Chondrocyte (in vitro differentiated cells): ENCODE results near the gene PRKAR2B. TPM values are rescaled to one million over a fixed set of nuclear protein-coding genes. Genes with fewer than 3 reads are reported as not detected.

ENCODE experiments used
- DNase-seq: peaks from one replicate; pipeline ENCODE4 v3.0.0; 2021; ENCODE audit warnings: mixed read lengths, low spot score
- H3K27ac Mint-ChIP-seq: one replicate; pipeline ENCODE4 v1.8.0; 2021; ENCODE audit warnings: mild to moderate bottlenecking, moderate library complexity, mixed read lengths; ENCODE audit not compliant: unreplicated experiment
- H3K27me3 Mint-ChIP-seq: 2 replicates; pipeline ENCODE4 v1.8.0; 2021; ENCODE audit warnings: low read depth, mixed read lengths
- H3K36me3 Mint-ChIP-seq: 2 replicates; pipeline ENCODE4 v1.8.0; 2021; ENCODE audit warnings: low read depth, mixed read lengths
- H3K4me1 Mint-ChIP-seq: 2 replicates; pipeline ENCODE4 v1.8.0; 2021; ENCODE audit warnings: low read depth, mild to moderate bottlenecking, mixed read lengths
- H3K4me3 Mint-ChIP-seq: one replicate; pipeline ENCODE4 v1.8.0; 2021; ENCODE audit warnings: mild to moderate bottlenecking, moderate library complexity, mixed read lengths; ENCODE audit not compliant: unreplicated experiment
- H3K9me3 Mint-ChIP-seq: 2 replicates; pipeline ENCODE4 v1.8.0; 2021; ENCODE audit warnings: low read depth, mixed read lengths
- CTCF ChIP-seq: fragments of 200-600 bp; sonication (generic); IDR thresholded peaks from 2 replicates; pipeline ENCODE4 v1.5.0; 2021; ENCODE audit warnings: antibody characterized with exemption, mild to moderate bottlenecking, moderate library complexity
- total RNA-seq: library from RNA; stranded (reverse); gene quantifications from 3 replicates; pipeline ENCODE4 v1.2.1, GENCODE V29; 2021

PRKAR2B gene
- total RNA-seq, 1 donor from 2014 or later = 0.87 TPM

GRCh38 chr7:107021600-107021999 lies 22.9 kb upstream of the PRKAR2B start:
- Mint-ChIP-seq H3K27ac (no peak overlapping the region), H3K4me3 (no peak overlapping the region), H3K4me1 (no peaks in the 10 kb centered on the region), H3K36me3 (no peaks in the 10 kb centered on the region), H3K9me3 (peaks cover 9% of the 10 kb centered on the region), H3K27me3 (peaks cover 3% of the 10 kb centered on the region)
- DNase-seq = no peak
- no peak for TF ChIP-seq CTCF

DNA sequence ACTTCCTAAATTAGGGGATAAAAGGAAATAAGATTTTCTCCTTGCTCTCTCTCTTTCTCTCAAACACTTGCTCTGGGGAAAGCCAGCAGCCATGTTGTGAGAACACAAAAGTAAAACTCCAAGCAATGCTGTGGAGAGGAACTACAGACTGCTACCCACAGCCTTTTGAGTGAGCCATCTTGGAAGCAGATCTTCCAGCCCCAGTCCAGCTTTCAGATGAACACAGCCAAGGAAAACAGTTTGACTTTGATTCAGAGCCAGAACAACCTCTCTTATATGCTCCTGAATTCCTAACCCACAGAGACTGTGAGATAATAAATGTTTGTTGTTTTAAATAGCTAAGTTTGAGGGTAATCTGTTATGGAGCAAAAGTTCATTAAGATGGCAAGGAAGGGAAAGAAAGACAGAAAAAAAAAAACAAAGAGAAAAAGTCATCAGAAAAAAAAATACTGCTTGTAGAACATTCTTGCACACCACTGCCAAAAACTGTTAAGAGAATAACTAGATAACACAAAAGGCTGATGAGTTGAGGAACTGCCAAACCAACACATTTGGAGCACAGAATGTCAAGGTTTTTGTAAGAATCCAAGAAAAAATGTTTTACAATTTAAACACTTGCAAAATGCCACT lies 20.9 kb upstream of the PRKAR2B start:
- Mint-ChIP-seq H3K27ac (no peak overlapping the region), H3K9me3 (peaks cover 9% of the 10 kb centered on the region), H3K27me3 (no peaks in the 10 kb centered on the region), H3K4me1 (no peaks in the 10 kb centered on the region), H3K4me3 (no peak overlapping the region), H3K36me3 (no peaks in the 10 kb centered on the region)
- no peak for DNase-seq
- no peak for TF ChIP-seq CTCF

- peaks cover 9% of the 10 kb centered on the region for H3K9me3 Mint-ChIP-seq
- DNase-seq = no peak
- TF ChIP-seq CTCF = no peak
- H3K27me3 Mint-ChIP-seq = no peaks in the 10 kb centered on the region
- H3K36me3 Mint-ChIP-seq = no peaks in the 10 kb centered on the region
- no peak overlapping the region for H3K4me3 Mint-ChIP-seq
- no peaks in the 10 kb centered on the region for H3K4me1 Mint-ChIP-seq
- H3K27ac Mint-ChIP-seq = no peak overlapping the region
These were observed 19.6 kb upstream of the PRKAR2B start for GRCh38 chr7:107024906-107025305.

DNA sequence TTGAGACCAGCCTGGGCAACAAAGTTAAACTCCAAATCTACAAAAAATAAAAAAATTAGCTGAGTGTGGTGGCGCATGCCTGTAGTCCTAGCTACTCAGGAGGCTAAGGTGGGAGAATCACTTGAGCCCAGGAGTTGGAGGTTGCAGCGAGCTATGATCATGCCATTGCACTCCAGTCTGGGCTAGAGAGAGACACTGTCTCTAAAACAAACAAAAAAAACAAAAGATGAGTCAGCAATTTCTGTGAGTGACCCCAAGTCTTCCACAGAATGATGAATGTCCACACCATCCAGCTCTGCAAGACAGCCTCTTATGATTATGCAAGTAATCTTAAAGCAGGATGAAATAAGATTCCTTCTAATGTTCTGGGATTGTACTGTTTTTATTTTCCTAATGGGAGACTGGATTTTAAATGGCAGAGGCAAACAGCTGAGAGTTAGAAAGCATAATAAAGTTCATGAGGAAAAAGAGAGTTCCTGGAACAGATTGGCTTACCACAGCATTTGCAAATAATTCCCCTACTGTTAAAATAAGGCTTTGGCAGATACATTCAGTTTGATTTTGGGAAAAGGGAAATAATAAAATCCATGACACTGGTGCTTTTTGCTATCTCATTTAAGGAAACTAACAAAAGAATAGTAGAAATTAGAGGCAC lies 18.9 kb upstream of the PRKAR2B start:
- Mint-ChIP-seq H3K4me1 (no peaks in the 10 kb centered on the region), H3K36me3 (no peaks in the 10 kb centered on the region), H3K27ac (no peak overlapping the region), H3K9me3 (peaks cover 9% of the 10 kb centered on the region), H3K4me3 (no peak overlapping the region), H3K27me3 (no peaks in the 10 kb centered on the region)
- no peak for DNase-seq
- no peak for TF ChIP-seq CTCF

DNA sequence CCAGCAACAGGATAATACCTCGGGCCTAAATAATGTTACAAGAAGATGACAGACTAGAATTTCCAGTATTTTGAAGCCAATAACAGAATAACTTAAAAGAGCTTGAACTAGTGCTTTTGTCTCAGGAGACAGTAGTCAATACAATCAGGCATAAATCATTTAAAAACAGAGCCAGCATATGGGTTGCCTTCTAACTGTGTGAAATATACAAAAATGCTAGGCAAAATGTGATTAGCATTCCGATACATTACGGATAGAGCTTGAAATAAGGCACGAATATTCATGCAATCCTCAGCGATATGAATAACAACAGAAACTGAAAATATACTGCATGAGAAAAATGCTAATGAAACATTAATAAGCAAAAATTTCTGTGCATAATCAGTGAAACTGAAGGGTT lies 18.3 kb upstream of the PRKAR2B start:
- Mint-ChIP-seq H3K4me3 (no peak overlapping the region), H3K36me3 (no peaks in the 10 kb centered on the region), H3K27me3 (no peaks in the 10 kb centered on the region), H3K27ac (no peak overlapping the region), H3K9me3 (peaks cover 9% of the 10 kb centered on the region), H3K4me1 (no peaks in the 10 kb centered on the region)
- no peak for TF ChIP-seq CTCF
- DNase-seq = no peak
